ENCODE measurements around the gene MYOT. TPM values are rescaled to one million over a fixed set of nuclear protein-coding genes. Genes with fewer than 3 reads are reported as not detected.
"Not testable (repeated sequence)": the region's sequence is repeated elsewhere in the genome, so short reads cannot be mapped to it uniquely, and the experiment has no call there.

MYOT gene
- total RNA-seq, 4 donors from 2014 or later, result 16.1 to 52.0 (median 24.3) TPM

DNA sequence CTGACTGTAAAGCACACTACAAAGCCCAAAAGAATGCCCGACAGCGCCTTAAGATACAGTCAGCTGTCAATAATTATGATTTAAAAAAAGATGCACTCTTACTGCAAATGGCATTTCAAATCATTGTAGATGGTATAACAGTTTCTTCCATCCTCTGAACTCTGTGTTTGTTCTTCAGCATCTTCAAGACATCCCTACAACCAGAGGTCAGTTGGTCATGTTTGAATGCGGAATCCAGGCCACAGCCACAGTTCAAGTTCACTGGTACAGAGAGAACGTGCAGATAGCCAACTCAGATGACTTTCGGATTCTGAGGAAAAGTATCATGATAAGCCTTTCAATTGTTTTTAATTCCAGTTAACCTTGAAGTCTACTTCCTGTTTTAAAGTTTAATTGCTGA, 8.7 kb upstream of the MYOT start:
- H3K36me3 ChIP-seq, result no peaks in the 10 kb centered on the region
- no peaks in the 10 kb centered on the region for H3K9me3 ChIP-seq
- peak overlapping the region in 1 of 4 donors; percentile 30 for H3K4me3 ChIP-seq
- peaks cover 0 to 30% (median 7%) of the 10 kb centered on the region in 4 donors for H3K4me1 ChIP-seq
- TF ChIP-seq, protein P1, sequence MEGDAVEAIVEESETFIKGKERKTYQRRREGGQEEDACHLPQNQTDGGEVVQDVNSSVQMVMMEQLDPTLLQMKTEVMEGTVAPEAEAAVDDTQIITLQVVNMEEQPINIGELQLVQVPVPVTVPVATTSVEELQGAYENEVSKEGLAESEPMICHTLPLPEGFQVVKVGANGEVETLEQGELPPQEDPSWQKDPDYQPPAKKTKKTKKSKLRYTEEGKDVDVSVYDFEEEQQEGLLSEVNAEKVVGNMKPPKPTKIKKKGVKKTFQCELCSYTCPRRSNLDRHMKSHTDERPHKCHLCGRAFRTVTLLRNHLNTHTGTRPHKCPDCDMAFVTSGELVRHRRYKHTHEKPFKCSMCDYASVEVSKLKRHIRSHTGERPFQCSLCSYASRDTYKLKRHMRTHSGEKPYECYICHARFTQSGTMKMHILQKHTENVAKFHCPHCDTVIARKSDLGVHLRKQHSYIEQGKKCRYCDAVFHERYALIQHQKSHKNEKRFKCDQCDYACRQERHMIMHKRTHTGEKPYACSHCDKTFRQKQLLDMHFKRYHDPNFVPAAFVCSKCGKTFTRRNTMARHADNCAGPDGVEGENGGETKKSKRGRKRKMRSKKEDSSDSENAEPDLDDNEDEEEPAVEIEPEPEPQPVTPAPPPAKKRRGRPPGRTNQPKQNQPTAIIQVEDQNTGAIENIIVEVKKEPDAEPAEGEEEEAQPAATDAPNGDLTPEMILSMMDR (IDR thresholded peaks at IDR 0.05), result no peak
- TF ChIP-seq POLR2A (IDR thresholded peaks at IDR 0.05) (no peak), EP300 (IDR thresholded peaks at IDR 0.05) (no peak)
- H3K27ac ChIP-seq, result peak overlapping the region in 3 of 4 donors; percentile 43 to 65 (median 50)
- no peak for DNase-seq (ENCODE audit: low spot score in 2 of 2)
- no peaks in the 10 kb centered on the region for H3K27me3 ChIP-seq
- WGBS, 2 donors, result 51 to 56% methylated on average over 5 of the region's 5 CpGs

DNA sequence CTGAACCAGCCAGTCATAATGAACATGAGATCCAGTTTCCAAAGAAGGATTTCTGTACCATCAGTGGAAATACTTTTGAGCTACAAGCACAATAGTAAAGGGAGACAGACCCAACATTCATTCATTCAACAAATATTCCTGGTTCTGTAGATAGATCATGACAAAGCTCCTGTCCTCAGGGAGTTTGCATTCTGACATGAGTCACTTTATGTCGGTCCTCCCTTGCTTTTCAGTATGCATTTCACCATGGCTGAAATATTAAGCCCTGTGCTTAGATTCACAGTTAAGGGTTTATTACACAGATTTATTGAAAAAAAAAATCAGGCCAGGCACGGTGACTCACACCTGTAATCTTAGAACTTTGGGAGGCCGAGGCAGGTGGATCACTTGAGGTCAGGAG, 5.4 kb upstream of the MYOT start:
- Histone ChIP-seq H3K27ac (no peak overlapping the region), H3K9me3 (no peaks in the 10 kb centered on the region), H3K27me3 (no peaks in the 10 kb centered on the region), H3K4me1 (peaks cover 0 to 17% (median 2%) of the 10 kb centered on the region in 4 donors), H3K4me3 (no peak overlapping the region), H3K36me3 (no peaks in the 10 kb centered on the region)
- WGBS, 2 donors, result 93 to 97% methylated on average over 3 of the region's 3 CpGs
- no peak for DNase-seq (ENCODE audit: low spot score in 2 of 2)
- TF ChIP-seq EP300 (IDR thresholded peaks at IDR 0.05) (no peak), POLR2A (IDR thresholded peaks at IDR 0.05) (no peak)
- TF ChIP-seq, protein P1 (IDR thresholded peaks at IDR 0.05), result no peak

DNA sequence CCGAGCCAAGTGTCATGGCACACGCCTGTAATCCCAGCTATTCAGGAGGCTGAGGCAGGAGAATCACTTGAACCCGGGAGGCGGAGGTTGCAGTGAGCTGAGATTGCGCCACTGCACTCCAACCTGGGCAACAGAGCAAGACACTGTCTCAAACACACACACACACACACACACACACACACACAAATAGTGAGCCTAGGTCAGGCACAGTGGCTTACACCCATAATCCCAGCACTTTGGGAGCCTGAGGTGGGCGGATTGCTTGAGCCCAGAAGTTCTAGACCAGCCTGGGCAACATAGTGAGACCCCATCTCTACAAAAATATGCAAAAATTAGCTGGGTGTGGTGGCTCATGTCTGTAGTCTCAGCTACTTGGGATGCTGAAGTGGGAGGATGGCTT, 4.0 kb upstream of the MYOT start:
- H3K9me3 ChIP-seq; H3K4me3 ChIP-seq; H3K27me3 ChIP-seq; H3K4me1 ChIP-seq; H3K27ac ChIP-seq; H3K36me3 ChIP-seq; DNase-seq (ENCODE audit: low spot score in 2 of 2): not testable (repeated sequence)
- 98 to 99% methylated on average over 6 of the region's 6 CpGs for WGBS, 2 donors

DNA sequence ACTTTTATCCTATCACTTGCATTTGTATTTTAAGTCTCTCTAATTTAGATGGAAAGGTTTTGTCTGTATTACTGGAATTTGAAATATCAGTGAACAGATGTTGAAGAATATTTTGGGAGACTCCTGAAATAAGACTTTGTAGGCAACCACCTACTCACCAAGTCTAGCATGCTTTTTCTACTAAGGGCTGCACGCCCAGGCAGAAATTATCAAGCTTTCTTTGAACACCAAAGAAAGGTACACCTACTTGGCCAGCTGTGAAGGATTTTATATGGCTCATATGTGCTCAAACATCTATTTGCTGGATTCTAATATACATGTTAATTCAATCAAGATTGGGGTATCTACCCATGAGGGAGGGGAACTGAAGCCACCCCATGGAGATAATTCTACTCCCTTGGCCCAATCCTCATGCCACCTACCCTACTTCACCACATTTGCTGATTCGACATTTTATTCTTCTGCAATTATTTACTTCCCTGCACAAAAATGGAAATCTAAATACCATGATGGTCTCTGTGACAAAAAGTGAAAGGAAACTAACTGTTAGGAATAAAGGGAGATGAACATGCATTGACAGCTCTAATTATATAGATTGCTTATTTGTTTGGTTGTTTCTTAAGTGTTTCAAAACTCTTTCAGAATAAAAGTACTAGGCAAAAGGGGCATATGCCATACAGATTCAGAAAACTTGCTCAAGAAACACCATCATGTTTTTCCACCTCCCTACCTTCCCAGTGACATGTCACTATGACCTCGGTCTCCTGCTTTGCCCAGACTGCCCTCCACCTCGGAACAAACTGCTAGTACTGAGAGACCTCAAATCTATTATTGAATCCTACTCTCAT, 895 bp upstream of the MYOT start:
- Histone ChIP-seq H3K36me3 (no peaks in the 10 kb centered on the region), H3K4me3 (no peak overlapping the region), H3K27ac (no peak overlapping the region), H3K4me1 (no peaks in the 10 kb centered on the region), H3K9me3 (no peaks in the 10 kb centered on the region), H3K27me3 (no peaks in the 10 kb centered on the region)
- no peak for DNase-seq (ENCODE audit: low spot score in 2 of 2)
- WGBS, 2 donors, result 86 to 91% methylated on average over 4 of the region's 4 CpGs
- no peak for TF ChIP-seq POLR2A (IDR thresholded peaks at IDR 0.05)
- TF ChIP-seq, protein P1 (IDR thresholded peaks at IDR 0.05), result no peak
- no peak for TF ChIP-seq EP300 (IDR thresholded peaks at IDR 0.05)

DNA sequence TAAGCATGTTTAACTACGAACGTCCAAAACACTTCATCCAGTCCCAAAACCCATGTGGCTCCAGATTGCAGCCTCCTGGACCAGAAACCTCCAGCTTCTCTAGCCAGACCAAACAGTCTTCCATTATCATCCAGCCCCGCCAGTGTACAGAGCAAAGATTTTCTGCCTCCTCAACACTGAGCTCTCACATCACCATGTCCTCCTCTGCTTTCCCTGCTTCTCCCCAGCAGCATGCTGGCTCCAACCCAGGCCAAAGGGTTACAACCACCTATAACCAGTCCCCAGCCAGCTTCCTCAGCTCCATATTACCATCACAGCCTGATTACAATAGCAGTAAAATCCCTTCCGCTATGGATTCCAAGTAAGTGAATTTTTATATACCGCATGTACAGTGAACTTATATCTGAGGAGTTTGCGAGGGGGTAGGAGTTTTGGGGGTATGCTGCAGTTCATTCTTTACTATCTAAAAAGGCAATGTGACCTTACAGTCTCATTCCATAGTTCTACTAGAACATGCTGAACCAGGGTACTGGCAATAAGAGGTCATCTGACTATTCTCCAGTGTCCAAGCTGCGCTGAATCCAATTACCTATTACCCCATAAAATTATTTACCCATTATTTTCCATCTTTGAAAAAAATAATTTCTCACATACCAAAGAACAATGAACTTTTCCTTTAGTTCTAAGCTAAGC, 3.1 kb downstream of the MYOT start:
- Histone ChIP-seq H3K4me1 (no peaks in the 10 kb centered on the region), H3K27ac (no peak overlapping the region), H3K4me3 (no peak overlapping the region), H3K36me3 (no peaks in the 10 kb centered on the region), H3K9me3 (no peaks in the 10 kb centered on the region), H3K27me3 (no peaks in the 10 kb centered on the region)
- no peak for TF ChIP-seq POLR2A (IDR thresholded peaks at IDR 0.05)
- no peak for TF ChIP-seq EP300 (IDR thresholded peaks at IDR 0.05)
- TF ChIP-seq, protein P1 (IDR thresholded peaks at IDR 0.05), result no peak
- WGBS, 2 donors, result 95% methylated on average over 7 of the region's 7 CpGs
- DNase-seq (ENCODE audit: low spot score in 2 of 2), result no peak

Data from tibial nerve (tissue), 4 donors.